ENCODE measurements around the gene VPS37C.
"Not testable (repeated sequence)": the region's sequence is repeated elsewhere in the genome, so short reads cannot be mapped to it uniquely, and the experiment has no call there.

Gene VPS37C

GRCh38 chr11:61095021-61095420 lies 66.2 kb downstream of the VPS37C start:
- Histone ChIP-seq H3K27me3 (ENCODE audit: insufficient read depth, poor library complexity, severe bottlenecking) (no peaks in the 10 kb centered on the region), H3K27ac (replicated peaks) (no peak overlapping the region), H3K4me3 (replicated peaks; ENCODE audit: insufficient read depth, low read length) (no peak overlapping the region)
- no peak for DNase-seq (ENCODE audit: low read depth in 1 of 2, low spot score in 1 of 2)
- TF ChIP-seq SPI1 (IDR thresholded peaks at IDR 0.05; ENCODE audit: borderline replicate concordance, low read depth) (peak; percentile 89), POLR2AphosphoS5 (IDR thresholded peaks at IDR 0.05; ENCODE audit: low read depth) (no peak)

GRCh38 chr11:61094167-61094566 lies 67.1 kb downstream of the VPS37C start:
- H3K27ac ChIP-seq (replicated peaks); H3K4me3 ChIP-seq (replicated peaks; ENCODE audit: insufficient read depth, low read length); DNase-seq (ENCODE audit: low read depth in 1 of 2, low spot score in 1 of 2); H3K27me3 ChIP-seq (ENCODE audit: insufficient read depth, poor library complexity, severe bottlenecking): not testable (repeated sequence)

DNA sequence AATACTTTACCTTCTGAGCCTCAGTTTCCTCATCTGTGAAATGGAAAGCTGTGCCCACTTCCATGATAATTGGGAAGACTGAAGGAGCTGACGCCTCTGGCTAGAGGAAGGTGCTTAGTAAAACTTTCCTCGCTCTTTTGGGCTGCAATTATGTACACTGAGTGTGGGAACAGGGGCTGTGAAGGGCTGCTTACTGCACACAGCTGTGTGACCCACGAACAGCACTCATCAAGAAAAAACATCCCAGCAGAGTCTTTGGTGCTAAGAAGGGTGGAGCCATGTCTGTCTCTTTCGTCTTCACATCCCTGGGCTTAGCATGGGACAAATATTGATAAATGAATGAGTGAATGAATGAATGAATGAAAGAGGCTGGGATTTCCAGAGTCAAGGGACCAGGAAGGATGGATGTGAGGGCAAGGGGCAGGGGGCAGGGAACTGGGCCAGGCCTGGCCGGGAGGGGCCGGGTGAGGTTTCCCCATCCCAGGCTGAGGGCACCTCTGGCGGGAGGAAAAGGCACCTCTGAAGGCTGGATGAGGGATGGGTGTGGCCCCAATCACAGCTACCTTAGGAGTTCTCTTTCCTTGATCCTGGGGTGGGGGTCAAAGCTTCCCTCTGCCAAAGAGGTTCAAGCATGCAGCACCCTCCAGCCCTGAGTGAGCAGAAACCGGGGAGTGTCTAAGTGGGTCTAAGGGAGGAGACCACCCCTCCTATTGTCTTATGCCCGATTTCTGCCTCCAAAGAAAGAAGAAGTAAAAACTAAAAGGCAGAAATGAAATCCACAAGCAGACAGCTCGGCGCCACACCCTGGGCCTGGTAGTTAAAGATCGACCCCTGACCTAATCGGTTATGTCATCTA lies 68.1 kb downstream of the VPS37C start:
- H3K27ac ChIP-seq (replicated peaks) = no peak overlapping the region
- no peak overlapping the region for H3K4me3 ChIP-seq (replicated peaks; ENCODE audit: insufficient read depth, low read length)
- H3K27me3 ChIP-seq (ENCODE audit: insufficient read depth, poor library complexity, severe bottlenecking) = no peaks in the 10 kb centered on the region
- TF ChIP-seq POLR2AphosphoS5 (IDR thresholded peaks at IDR 0.05; ENCODE audit: low read depth) (no peak), SPI1 (IDR thresholded peaks at IDR 0.05; ENCODE audit: borderline replicate concordance, low read depth) (no peak), GABPA (IDR thresholded peaks at IDR 0.05; ENCODE audit: low read depth) (no peak), CTCF (IDR thresholded peaks at IDR 0.05; ENCODE audit: insufficient read depth, low read length) (no peak)
- TF ChIP-seq, protein P1, sequence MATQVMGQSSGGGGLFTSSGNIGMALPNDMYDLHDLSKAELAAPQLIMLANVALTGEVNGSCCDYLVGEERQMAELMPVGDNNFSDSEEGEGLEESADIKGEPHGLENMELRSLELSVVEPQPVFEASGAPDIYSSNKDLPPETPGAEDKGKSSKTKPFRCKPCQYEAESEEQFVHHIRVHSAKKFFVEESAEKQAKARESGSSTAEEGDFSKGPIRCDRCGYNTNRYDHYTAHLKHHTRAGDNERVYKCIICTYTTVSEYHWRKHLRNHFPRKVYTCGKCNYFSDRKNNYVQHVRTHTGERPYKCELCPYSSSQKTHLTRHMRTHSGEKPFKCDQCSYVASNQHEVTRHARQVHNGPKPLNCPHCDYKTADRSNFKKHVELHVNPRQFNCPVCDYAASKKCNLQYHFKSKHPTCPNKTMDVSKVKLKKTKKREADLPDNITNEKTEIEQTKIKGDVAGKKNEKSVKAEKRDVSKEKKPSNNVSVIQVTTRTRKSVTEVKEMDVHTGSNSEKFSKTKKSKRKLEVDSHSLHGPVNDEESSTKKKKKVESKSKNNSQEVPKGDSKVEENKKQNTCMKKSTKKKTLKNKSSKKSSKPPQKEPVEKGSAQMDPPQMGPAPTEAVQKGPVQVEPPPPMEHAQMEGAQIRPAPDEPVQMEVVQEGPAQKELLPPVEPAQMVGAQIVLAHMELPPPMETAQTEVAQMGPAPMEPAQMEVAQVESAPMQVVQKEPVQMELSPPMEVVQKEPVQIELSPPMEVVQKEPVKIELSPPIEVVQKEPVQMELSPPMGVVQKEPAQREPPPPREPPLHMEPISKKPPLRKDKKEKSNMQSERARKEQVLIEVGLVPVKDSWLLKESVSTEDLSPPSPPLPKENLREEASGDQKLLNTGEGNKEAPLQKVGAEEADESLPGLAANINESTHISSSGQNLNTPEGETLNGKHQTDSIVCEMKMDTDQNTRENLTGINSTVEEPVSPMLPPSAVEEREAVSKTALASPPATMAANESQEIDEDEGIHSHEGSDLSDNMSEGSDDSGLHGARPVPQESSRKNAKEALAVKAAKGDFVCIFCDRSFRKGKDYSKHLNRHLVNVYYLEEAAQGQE (IDR thresholded peaks at IDR 0.05; ENCODE audit: insufficient replicate concordance, low read depth) = no peak
- no peak for DNase-seq (ENCODE audit: low read depth in 1 of 2, low spot score in 1 of 2)

GRCh38 chr11:61092280-61092766 lies 68.9 kb downstream of the VPS37C start:
- Histone ChIP-seq H3K4me3 (replicated peaks; ENCODE audit: insufficient read depth, low read length) (no peak overlapping the region), H3K27ac (replicated peaks) (no peak overlapping the region), H3K27me3 (ENCODE audit: insufficient read depth, poor library complexity, severe bottlenecking) (no peaks in the 10 kb centered on the region)
- DNase-seq (ENCODE audit: low read depth in 1 of 2, low spot score in 1 of 2) = no peak
- no peak for TF ChIP-seq SPI1 (IDR thresholded peaks at IDR 0.05; ENCODE audit: borderline replicate concordance, low read depth)
- TF ChIP-seq POLR2AphosphoS5 (IDR thresholded peaks at IDR 0.05; ENCODE audit: low read depth) = no peak
- no peak for TF ChIP-seq CTCF (IDR thresholded peaks at IDR 0.05; ENCODE audit: insufficient read depth, low read length)
- TF ChIP-seq, protein P1 (IDR thresholded peaks at IDR 0.05; ENCODE audit: insufficient replicate concordance, low read depth) = no peak
- TF ChIP-seq GABPA (IDR thresholded peaks at IDR 0.05; ENCODE audit: low read depth) = no peak

Measured in HL-60 (cell line).